OCI-LY3 (cell line): ENCODE measurements around the gene ITGB6.

Experiments
- EZH2phosphoT487 ChIP-seq: fragments of 200-600 bp; shearing (Covaris generic); IDR thresholded peaks from 2 replicates; pipeline ENCODE4 v1.6.1; 2018; ENCODE audit warnings: antibody characterized with exemption, mixed run types, low read depth
- TF ChIP-seq, protein P1 (sequence below): fragments of 200-600, 300-600 bp; sonication (generic); IDR thresholded peaks from 2 replicates; pipeline ENCODE4 v1.5.1; 2014; ENCODE audit warnings: antibody characterized with exemption, low read length, low read depth

DNA sequence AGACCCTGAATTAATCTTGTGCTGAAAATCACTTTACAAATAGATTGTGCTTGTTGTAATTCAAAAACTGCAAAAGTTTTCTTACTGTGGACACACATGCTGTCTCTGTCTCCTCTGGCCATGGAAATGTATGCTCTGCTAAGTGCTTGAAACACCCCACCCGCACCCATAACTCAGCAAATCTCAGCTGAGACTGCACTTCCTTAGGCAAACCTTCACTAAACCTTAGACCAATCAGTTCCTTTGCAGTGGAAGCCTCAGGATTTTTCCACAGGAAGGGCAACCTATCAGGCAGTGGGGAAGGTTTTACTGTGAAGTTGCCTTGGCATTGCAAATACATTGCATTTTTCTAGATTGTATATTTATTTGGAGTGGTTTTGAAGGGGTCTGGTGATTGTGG, 75.5 kb downstream of the ITGB6 start:
- TF ChIP-seq, protein P1, sequence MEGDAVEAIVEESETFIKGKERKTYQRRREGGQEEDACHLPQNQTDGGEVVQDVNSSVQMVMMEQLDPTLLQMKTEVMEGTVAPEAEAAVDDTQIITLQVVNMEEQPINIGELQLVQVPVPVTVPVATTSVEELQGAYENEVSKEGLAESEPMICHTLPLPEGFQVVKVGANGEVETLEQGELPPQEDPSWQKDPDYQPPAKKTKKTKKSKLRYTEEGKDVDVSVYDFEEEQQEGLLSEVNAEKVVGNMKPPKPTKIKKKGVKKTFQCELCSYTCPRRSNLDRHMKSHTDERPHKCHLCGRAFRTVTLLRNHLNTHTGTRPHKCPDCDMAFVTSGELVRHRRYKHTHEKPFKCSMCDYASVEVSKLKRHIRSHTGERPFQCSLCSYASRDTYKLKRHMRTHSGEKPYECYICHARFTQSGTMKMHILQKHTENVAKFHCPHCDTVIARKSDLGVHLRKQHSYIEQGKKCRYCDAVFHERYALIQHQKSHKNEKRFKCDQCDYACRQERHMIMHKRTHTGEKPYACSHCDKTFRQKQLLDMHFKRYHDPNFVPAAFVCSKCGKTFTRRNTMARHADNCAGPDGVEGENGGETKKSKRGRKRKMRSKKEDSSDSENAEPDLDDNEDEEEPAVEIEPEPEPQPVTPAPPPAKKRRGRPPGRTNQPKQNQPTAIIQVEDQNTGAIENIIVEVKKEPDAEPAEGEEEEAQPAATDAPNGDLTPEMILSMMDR: no peak
- no peak for TF ChIP-seq EZH2phosphoT487
